SU-DHL-6 (cell line): ENCODE results near the gene ENTREP3.

Experiments used
- EZH2phosphoT487 ChIP-seq: fragments of 200-600 bp; sonication (generic), shearing (Covaris generic); conservative IDR thresholded peaks from 2 replicates; pipeline ENCODE4 v1.6.1; 2018; ENCODE audit warnings: mild to moderate bottlenecking, antibody characterized with exemption, low read length, moderate library complexity, mixed read lengths
- TF ChIP-seq, protein P1 (sequence below): fragments of 200-600 bp; sonication (generic); IDR thresholded peaks from one replicate; pipeline ENCODE4 v1.5.1; 2017; ENCODE audit warnings: antibody characterized with exemption, mild to moderate bottlenecking, low read length, moderate library complexity; ENCODE audit not compliant: insufficient read depth, poor library complexity, severe bottlenecking

DNA sequence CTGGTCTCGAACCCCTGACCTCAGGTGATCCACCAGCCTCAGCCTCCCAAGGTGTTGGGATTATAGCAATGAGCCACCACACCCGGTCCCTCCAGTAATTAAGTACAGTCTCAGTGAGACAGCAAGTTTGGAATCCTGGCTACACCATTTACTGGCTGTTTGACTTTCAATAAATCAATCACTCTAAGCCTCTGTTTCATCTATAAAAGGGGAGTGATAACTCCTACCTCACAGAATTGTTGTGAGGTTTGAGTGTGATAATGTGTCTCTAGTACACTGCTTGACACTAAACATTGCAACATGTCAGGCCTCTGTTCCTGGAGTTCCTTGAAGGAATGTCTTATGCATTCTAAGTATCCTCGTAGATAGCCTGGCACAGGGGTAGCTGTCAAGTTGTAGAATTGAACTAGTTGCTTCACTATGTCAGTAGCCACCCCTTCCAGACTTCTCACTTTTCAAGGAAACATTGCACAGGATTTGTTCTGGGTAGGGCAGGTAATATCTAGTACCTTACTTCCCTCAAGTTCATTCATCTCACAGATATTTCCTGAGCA is 12.4 kb downstream of the ENTREP3 start:
- TF ChIP-seq, protein P1, sequence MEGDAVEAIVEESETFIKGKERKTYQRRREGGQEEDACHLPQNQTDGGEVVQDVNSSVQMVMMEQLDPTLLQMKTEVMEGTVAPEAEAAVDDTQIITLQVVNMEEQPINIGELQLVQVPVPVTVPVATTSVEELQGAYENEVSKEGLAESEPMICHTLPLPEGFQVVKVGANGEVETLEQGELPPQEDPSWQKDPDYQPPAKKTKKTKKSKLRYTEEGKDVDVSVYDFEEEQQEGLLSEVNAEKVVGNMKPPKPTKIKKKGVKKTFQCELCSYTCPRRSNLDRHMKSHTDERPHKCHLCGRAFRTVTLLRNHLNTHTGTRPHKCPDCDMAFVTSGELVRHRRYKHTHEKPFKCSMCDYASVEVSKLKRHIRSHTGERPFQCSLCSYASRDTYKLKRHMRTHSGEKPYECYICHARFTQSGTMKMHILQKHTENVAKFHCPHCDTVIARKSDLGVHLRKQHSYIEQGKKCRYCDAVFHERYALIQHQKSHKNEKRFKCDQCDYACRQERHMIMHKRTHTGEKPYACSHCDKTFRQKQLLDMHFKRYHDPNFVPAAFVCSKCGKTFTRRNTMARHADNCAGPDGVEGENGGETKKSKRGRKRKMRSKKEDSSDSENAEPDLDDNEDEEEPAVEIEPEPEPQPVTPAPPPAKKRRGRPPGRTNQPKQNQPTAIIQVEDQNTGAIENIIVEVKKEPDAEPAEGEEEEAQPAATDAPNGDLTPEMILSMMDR, result no peak
- TF ChIP-seq EZH2phosphoT487, result no peak
